Astrocyte of the cerebellum (primary cell): Measurements from ENCODE around the gene CHD6.

Source experiments
- DNase-seq: peaks from one replicate; pipeline ENCODE4 v3.0.0-alpha.2; 2011; ENCODE audit warnings: low read depth
- H3K4me3 ChIP-seq: 2 replicates; pipeline ENCODE4 v1.5.1; 2011; ENCODE audit warnings: mild to moderate bottlenecking, low read depth, low read length, moderate library complexity
- in situ Hi-C: cut with HindIII; loops from 2 replicates; pipeline ENCODE4 v1.10.0; 2017; ENCODE audit warnings: low sequenced_read_pairs
- TF ChIP-seq, protein P1 (sequence below): IDR thresholded peaks from 2 replicates; pipeline ENCODE4 v1.5.1; 2012; ENCODE audit warnings: low read length, low read depth, moderate library complexity, mild to moderate bottlenecking; ENCODE audit errors: missing control alignments

Gene CHD6

DNA sequence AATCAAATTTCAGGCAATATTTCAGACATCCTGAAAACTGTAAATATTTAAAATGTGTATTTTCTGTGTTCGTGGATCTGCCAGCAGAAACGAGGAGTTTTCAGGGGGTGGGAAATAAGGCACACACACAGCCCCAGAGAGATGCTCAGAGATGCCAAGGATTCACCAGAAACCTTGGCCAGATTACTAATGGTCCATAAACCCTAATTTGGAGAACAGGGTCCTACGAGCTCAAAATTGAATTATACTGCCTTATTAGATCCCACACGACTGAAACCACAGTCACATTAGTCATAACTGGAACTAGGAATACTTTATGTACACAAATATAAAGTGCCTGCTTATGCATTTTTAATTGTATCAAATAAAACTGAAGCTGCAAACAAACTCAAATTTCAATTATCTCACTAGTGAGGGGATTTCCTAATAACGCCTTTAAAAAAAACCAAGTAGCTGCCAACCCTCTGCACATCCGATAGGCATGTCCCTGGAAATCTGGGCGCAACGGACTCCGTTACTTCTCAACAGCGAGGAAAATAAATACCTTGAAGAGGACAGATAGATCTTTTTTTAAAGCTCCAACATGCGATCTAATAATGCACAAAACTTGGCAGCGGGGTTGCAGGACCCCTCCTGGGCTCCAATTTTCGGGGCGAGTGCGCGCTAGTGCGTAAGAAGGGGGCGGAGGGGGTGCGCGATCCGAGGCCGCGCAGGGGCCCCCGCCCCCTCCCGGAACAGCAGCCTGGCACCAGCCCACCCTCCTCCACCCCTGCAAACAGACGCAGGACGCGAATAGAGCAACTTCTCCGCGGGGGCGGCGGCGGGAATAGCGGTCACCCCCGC is 897 bp downstream of the CHD6 start:
- in situ Hi-C loops: no loop called here
- peak overlapping the region; percentile 86 for H3K4me3 ChIP-seq
- no peak for DNase-seq
- TF ChIP-seq, protein P1, sequence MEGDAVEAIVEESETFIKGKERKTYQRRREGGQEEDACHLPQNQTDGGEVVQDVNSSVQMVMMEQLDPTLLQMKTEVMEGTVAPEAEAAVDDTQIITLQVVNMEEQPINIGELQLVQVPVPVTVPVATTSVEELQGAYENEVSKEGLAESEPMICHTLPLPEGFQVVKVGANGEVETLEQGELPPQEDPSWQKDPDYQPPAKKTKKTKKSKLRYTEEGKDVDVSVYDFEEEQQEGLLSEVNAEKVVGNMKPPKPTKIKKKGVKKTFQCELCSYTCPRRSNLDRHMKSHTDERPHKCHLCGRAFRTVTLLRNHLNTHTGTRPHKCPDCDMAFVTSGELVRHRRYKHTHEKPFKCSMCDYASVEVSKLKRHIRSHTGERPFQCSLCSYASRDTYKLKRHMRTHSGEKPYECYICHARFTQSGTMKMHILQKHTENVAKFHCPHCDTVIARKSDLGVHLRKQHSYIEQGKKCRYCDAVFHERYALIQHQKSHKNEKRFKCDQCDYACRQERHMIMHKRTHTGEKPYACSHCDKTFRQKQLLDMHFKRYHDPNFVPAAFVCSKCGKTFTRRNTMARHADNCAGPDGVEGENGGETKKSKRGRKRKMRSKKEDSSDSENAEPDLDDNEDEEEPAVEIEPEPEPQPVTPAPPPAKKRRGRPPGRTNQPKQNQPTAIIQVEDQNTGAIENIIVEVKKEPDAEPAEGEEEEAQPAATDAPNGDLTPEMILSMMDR: no peak

DNA sequence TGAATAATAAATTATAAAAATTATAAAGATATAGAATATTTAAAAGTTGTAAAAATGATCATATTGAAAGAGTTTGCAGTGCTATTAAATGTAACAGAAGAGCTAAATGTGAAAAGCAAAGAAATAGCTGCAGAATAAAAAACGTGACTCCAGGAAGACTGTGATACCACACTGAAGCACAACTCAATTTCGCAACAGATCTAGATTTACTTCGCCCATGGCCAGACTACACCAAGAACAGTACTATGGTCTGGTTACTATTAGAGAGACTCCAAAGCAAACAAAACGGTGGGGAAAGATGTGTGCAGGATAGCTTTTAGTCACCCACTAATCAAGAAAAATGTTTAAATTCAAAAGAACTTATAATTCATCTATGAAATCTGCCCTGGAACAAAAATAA is 1.9 kb downstream of the CHD6 start:
- DNase-seq: no peak
- H3K4me3 ChIP-seq: no peak overlapping the region
- in situ Hi-C loops: no loop called here
- TF ChIP-seq, protein P1: no peak

DNA sequence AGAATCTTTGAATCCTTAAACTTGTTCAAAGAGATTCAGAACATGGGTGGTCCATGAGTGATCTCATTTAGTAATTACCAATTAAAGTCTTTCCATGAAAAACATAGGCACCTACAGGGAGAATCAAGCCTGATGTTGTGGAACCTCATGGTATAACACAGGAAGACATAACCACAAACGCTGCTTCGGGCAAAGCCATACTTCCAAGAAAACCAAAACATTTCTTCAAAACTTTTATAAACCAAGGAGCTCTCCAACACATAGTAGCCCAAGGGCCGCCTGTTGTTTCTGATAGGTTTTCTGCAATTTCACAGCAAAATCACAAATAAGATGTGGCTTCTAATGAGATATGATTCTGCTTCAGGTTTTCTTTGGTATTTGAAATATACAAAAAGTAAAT is 2.5 kb downstream of the CHD6 start:
- no peak for DNase-seq
- TF ChIP-seq, protein P1: no peak
- in situ Hi-C loops: no loop called here
- no peak overlapping the region for H3K4me3 ChIP-seq

DNA sequence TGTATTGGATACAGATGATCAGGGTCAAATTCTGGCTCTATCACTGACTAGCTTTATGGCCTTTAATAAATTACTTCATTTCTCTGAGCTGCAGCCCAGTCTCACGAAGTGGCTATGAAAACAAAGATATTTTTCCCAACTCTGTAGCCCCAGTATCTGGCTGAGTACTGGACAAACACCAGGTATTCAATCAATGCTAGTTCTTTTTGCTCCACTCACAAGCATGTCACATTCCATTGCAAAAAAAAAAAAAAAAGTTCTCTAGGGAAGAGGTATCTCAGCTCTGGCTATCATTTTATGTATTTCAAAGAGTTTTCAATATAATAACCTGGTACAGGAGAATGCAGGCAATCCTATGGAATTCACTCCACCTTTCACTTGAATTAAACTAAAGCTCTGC is 3.1 kb downstream of the CHD6 start:
- no peak overlapping the region for H3K4me3 ChIP-seq
- DNase-seq: no peak
- in situ Hi-C loops: no loop called here
- TF ChIP-seq, protein P1: no peak

DNA sequence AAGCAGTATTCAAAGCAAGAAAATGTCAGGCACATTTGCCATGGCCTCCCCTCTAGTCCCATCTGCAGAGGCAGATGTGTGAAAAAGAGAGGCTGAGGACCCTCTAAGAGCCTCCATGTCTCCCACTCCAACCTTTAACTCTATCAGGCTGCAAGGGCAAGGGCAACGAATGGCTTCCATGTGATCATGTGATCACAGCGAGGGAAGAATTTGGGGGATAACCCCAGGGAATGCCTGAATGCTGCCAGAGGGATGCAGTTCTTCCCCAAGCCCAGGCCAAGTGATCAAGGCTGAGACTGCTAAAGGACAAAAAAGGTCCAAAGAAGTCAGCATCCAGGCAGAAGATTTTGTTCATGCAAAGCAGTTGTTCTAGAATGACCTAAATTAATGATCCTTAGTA is 4.9 kb downstream of the CHD6 start:
- no peak for DNase-seq
- H3K4me3 ChIP-seq: no peak overlapping the region
- in situ Hi-C loops: no loop called here
- TF ChIP-seq, protein P1: no peak

DNA sequence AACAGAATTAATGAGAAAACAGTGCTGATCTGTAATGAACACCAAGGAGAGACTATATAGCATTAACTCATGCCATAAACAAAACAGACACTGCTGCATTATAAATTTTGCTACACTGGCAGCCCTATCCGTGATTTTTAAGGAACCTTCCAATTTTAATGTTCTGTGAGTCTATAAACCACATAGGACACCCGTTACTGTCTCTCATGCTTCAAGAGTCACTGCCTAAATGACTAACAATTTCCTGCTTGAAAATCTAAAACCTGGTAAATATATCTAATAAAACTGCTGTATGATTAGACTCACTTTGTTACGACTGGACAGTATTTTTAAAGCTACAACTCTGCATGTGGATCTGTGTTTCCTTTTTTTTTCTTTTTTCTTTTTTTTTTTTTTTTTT is 8.7 kb downstream of the CHD6 start:
- in situ Hi-C loops: no loop called here
- no peak overlapping the region for H3K4me3 ChIP-seq
- TF ChIP-seq, protein P1: no peak
- no peak for DNase-seq
